IMR-90 (cell line): ENCODE results near the gene SPATA2L.
"Not testable (repeated sequence)": the region's sequence is repeated elsewhere in the genome, so short reads cannot be mapped to it uniquely, and the experiment has no call there.

ENCODE experiments used
- BHLHE40 ChIP-seq: fragments of 150-350 bp; IDR thresholded peaks from 2 replicates; pipeline ENCODE4 v1.6.1; 2016; ENCODE audit warnings: mild to moderate bottlenecking, low read depth, low read length
- CEBPB ChIP-seq: IDR thresholded peaks from 2 replicates; pipeline ENCODE4 v1.6.1; 2012; ENCODE audit warnings: low read depth, low read length, improper control_type of control experiment
- FOS ChIP-seq: fragments of 150-350 bp; IDR thresholded peaks from 2 replicates; pipeline ENCODE4 v1.6.1; 2016; ENCODE audit warnings: low read depth, low read length
- MAFK ChIP-seq: IDR thresholded peaks from 2 replicates; pipeline ENCODE4 v1.6.1; 2012; ENCODE audit warnings: low read depth, low read length, improper control_type of control experiment
- MAZ ChIP-seq: IDR thresholded peaks from 2 replicates; pipeline ENCODE4 v1.6.1; 2012; ENCODE audit warnings: low read depth, mild to moderate bottlenecking, low read length, improper control_type of control experiment, moderate library complexity, borderline replicate concordance
- MXI1 ChIP-seq: IDR thresholded peaks from 2 replicates; pipeline ENCODE4 v1.6.1; 2012; ENCODE audit warnings: low read depth, mild to moderate bottlenecking, low read length, moderate library complexity, borderline replicate concordance
- POLR2A ChIP-seq: IDR thresholded peaks from 2 replicates; pipeline ENCODE4 v1.6.1; 2012; ENCODE audit warnings: mild to moderate bottlenecking, low read depth, low read length
- RAD21 ChIP-seq: IDR thresholded peaks from 2 replicates; pipeline ENCODE4 v1.6.1; 2012; ENCODE audit warnings: low read length, improper control_type of control experiment
- RCOR1 ChIP-seq: IDR thresholded peaks from 2 replicates; pipeline ENCODE4 v1.6.1; 2012; ENCODE audit warnings: mild to moderate bottlenecking, low read length, improper control_type of control experiment; ENCODE audit not compliant: insufficient replicate concordance
- RFX5 ChIP-seq: IDR thresholded peaks from 2 replicates; pipeline ENCODE4 v1.8.0; 2012; ENCODE audit warnings: low read depth, mild to moderate bottlenecking, low read length, moderate library complexity
- SMC3 ChIP-seq: fragments of 150-350 bp; IDR thresholded peaks from 2 replicates; pipeline ENCODE4 v1.6.1; 2016; ENCODE audit warnings: low read depth, mild to moderate bottlenecking, antibody characterized with exemption, low read length, moderate library complexity
- TF ChIP-seq, protein P1 (sequence below): conservative IDR thresholded peaks from 2 replicates; pipeline ENCODE4 v1.5.1; 2012; ENCODE audit warnings: mild to moderate bottlenecking, low read depth, low read length, improper control_type of control experiment
- TF ChIP-seq, protein P2 (sequence below): fragments of 150-350 bp; IDR thresholded peaks from 2 replicates; pipeline ENCODE4 v1.6.1; 2017; ENCODE audit warnings: mild to moderate bottlenecking, antibody characterized with exemption, low read length, low read depth
- TF ChIP-seq, protein P3 (sequence below): fragments of 150-350 bp; IDR thresholded peaks from 2 replicates; pipeline ENCODE4 v1.6.1; 2016; ENCODE audit warnings: low read depth, mild to moderate bottlenecking, low read length, moderate library complexity, borderline replicate concordance

DNA sequence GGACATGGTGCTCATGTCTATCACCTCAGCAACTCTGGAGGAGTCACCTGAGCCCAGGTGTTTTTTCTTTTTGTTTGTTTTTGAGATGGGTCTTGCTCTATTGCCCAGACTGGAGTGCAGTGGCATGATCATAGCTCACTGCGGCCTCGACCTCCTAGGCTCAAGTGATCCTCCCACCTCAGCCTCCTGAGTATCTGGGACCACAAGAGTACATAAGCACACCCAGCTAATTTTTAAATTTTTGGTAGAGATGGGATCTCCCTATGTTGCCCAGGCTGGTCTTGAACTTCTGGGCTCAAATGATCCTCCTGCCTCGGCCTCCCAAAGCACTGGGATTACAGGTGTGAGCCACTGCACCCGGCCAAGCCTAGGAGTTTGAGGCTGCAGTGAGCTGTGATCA, 11.9 kb downstream of the SPATA2L start:
- TF ChIP-seq, protein P1, sequence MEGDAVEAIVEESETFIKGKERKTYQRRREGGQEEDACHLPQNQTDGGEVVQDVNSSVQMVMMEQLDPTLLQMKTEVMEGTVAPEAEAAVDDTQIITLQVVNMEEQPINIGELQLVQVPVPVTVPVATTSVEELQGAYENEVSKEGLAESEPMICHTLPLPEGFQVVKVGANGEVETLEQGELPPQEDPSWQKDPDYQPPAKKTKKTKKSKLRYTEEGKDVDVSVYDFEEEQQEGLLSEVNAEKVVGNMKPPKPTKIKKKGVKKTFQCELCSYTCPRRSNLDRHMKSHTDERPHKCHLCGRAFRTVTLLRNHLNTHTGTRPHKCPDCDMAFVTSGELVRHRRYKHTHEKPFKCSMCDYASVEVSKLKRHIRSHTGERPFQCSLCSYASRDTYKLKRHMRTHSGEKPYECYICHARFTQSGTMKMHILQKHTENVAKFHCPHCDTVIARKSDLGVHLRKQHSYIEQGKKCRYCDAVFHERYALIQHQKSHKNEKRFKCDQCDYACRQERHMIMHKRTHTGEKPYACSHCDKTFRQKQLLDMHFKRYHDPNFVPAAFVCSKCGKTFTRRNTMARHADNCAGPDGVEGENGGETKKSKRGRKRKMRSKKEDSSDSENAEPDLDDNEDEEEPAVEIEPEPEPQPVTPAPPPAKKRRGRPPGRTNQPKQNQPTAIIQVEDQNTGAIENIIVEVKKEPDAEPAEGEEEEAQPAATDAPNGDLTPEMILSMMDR, result not testable (repeated sequence)
- not testable (repeated sequence) for TF ChIP-seq MXI1, CEBPB, RAD21, RCOR1, POLR2A, RFX5, MAFK, BHLHE40, FOS, MAZ, SMC3
- TF ChIP-seq, protein P2, sequence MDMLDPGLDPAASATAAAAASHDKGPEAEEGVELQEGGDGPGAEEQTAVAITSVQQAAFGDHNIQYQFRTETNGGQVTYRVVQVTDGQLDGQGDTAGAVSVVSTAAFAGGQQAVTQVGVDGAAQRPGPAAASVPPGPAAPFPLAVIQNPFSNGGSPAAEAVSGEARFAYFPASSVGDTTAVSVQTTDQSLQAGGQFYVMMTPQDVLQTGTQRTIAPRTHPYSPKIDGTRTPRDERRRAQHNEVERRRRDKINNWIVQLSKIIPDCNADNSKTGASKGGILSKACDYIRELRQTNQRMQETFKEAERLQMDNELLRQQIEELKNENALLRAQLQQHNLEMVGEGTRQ, result not testable (repeated sequence)
- TF ChIP-seq, protein P3, sequence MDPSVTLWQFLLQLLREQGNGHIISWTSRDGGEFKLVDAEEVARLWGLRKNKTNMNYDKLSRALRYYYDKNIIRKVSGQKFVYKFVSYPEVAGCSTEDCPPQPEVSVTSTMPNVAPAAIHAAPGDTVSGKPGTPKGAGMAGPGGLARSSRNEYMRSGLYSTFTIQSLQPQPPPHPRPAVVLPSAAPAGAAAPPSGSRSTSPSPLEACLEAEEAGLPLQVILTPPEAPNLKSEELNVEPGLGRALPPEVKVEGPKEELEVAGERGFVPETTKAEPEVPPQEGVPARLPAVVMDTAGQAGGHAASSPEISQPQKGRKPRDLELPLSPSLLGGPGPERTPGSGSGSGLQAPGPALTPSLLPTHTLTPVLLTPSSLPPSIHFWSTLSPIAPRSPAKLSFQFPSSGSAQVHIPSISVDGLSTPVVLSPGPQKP, result not testable (repeated sequence)
